ENCODE measurements around the gene MDP1.

The MDP1 gene

GRCh38 chr14:24260026-24260779 lies 44.3 kb upstream of the MDP1 start:
- FAIRE-seq (no peak), DNase-seq (ENCODE audit: insufficient read length, low spot score) (no peak)
- no peak for TF ChIP-seq POLR2A (IDR thresholded peaks at IDR 0.05; ENCODE audit: low read depth, low read length)
- no peak for TF ChIP-seq TAF1 (IDR thresholded peaks at IDR 0.05; ENCODE audit: low read depth, low read length)
- TF ChIP-seq PAX5 (IDR thresholded peaks at IDR 0.05; ENCODE audit: insufficient read depth, low read length, severe bottlenecking) = no peak
- no peak for TF ChIP-seq SPI1 (IDR thresholded peaks at IDR 0.05; ENCODE audit: low read depth, low read length)
- no peak for TF ChIP-seq POLR2AphosphoS5 (IDR thresholded peaks at IDR 0.05; ENCODE audit: low read depth, low read length)
- TF ChIP-seq POU2F2 (IDR thresholded peaks at IDR 0.05; ENCODE audit: low read depth, low read length) = no peak

- DNase-seq (ENCODE audit: insufficient read length, low spot score) (no peak), FAIRE-seq (no peak)
- TF ChIP-seq POLR2AphosphoS5 (IDR thresholded peaks at IDR 0.05; ENCODE audit: low read depth, low read length) (no peak), PAX5 (IDR thresholded peaks at IDR 0.05; ENCODE audit: insufficient read depth, low read length, severe bottlenecking) (no peak), TAF1 (IDR thresholded peaks at IDR 0.05; ENCODE audit: low read depth, low read length) (no peak)
Measured at GRCh38 chr14:24259282-24260025, 43.6 kb upstream of the MDP1 start.

DNA sequence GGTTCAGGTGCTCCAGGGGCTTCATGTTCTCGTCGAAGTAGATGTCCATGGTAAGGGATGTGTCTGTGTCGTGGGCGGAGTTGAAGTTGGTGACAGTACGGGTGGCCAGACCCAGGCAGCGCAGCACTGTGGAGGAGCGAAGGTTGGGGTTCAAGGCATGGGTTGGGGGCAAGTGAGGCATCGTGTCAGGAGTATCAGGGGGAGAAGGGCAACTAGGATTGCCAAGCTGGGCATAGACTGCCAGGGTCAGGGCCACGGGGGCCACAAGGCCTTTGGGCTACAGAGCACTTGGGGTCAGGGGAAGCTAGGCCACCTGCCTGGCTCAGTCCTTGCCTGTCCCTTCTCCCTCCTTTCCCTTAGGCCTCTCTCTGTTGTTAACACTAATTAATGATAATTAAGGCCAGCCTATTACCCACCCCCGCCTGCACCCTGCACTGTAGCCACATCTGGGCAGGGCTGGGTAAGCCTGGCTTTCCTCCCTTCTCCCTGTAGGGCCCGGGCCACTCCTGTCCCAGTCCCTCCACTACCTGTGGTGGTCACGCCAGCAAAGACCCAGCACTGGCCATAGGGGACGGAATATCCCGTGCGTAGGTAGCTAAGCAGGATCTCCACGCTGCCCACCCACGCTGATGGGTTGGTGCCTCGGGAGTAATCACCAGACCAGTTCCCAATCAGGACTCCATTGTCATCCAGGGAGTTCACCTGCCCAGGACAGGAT lies 42.8 kb upstream of the MDP1 start:
- TF ChIP-seq TAF1 (IDR thresholded peaks at IDR 0.05; ENCODE audit: low read depth, low read length) = no peak
- TF ChIP-seq PAX5 (IDR thresholded peaks at IDR 0.05; ENCODE audit: insufficient read depth, low read length, severe bottlenecking) = no peak
- no peak for TF ChIP-seq SPI1 (IDR thresholded peaks at IDR 0.05; ENCODE audit: low read depth, low read length)
- no peak for TF ChIP-seq POLR2AphosphoS5 (IDR thresholded peaks at IDR 0.05; ENCODE audit: low read depth, low read length)
- TF ChIP-seq POU2F2 (IDR thresholded peaks at IDR 0.05; ENCODE audit: low read depth, low read length) = no peak
- no peak for TF ChIP-seq POLR2A (IDR thresholded peaks at IDR 0.05; ENCODE audit: low read depth, low read length)
- FAIRE-seq = no peak
- no peak for DNase-seq (ENCODE audit: insufficient read length, low spot score)

DNA sequence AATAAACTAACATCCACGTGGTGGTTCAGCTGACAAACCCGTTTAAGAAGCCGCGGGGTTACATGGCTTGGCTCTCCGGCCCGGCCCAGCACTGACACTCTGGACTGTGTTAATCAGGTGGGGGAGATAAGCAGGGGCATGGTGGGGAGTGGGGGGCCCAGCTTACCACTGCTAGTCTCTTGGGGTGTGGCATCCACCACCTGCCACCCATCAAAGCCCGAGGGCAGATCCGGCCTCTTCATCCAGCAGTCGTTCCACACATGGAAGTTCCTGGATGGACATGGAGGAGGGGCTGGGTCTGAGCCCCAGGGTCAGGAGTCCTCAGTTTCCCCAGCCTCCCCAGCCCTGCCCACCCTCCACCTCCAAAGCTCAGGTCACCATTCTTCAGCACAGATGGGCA lies 42.3 kb upstream of the MDP1 start:
- FAIRE-seq = no peak

DNA sequence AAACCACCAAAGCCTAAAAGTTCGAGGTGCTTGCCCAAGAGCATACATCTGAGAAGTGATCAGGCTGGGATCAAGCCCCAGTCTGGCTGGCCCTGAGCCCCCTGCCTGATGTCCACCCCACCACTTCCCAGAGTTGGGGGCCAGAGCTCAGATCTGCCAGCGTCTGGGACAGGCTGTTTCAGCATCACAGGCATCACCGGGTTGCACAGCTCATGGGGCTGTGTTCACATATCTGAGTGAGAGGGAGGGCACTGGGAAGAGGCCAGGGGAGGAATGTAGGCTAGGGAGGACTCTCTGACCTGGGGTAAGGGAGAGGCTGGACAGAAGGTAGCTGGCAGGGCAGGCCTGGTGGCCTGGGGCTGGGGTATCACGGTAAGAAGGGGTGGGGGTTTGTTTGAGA lies 41.1 kb upstream of the MDP1 start:
- no peak for FAIRE-seq
- TF ChIP-seq POLR2AphosphoS5 (IDR thresholded peaks at IDR 0.05; ENCODE audit: low read depth, low read length) (no peak), TAF1 (IDR thresholded peaks at IDR 0.05; ENCODE audit: low read depth, low read length) (no peak), SPI1 (IDR thresholded peaks at IDR 0.05; ENCODE audit: low read depth, low read length) (no peak), POLR2A (IDR thresholded peaks at IDR 0.05; ENCODE audit: low read depth, low read length) (no peak), PAX5 (IDR thresholded peaks at IDR 0.05; ENCODE audit: insufficient read depth, low read length, severe bottlenecking) (no peak), POU2F2 (IDR thresholded peaks at IDR 0.05; ENCODE audit: low read depth, low read length) (no peak)
- DNase-seq (ENCODE audit: insufficient read length, low spot score) = no peak

More for the DNA sequence above, 42.3 kb upstream of the MDP1 start:
- DNase-seq (ENCODE audit: insufficient read length, low spot score) = no peak
- TF ChIP-seq POU2F2 (IDR thresholded peaks at IDR 0.05; ENCODE audit: low read depth, low read length) (no peak), TAF1 (IDR thresholded peaks at IDR 0.05; ENCODE audit: low read depth, low read length) (no peak), SPI1 (IDR thresholded peaks at IDR 0.05; ENCODE audit: low read depth, low read length) (no peak), POLR2AphosphoS5 (IDR thresholded peaks at IDR 0.05; ENCODE audit: low read depth, low read length) (no peak), PAX5 (IDR thresholded peaks at IDR 0.05; ENCODE audit: insufficient read depth, low read length, severe bottlenecking) (no peak), POLR2A (IDR thresholded peaks at IDR 0.05; ENCODE audit: low read depth, low read length) (no peak)

- TF ChIP-seq POLR2A (IDR thresholded peaks at IDR 0.05; ENCODE audit: low read depth, low read length) (no peak), POU2F2 (IDR thresholded peaks at IDR 0.05; ENCODE audit: low read depth, low read length) (no peak), PAX5 (IDR thresholded peaks at IDR 0.05; ENCODE audit: insufficient read depth, low read length, severe bottlenecking) (no peak), SPI1 (IDR thresholded peaks at IDR 0.05; ENCODE audit: low read depth, low read length) (no peak), TAF1 (IDR thresholded peaks at IDR 0.05; ENCODE audit: low read depth, low read length) (no peak), POLR2AphosphoS5 (IDR thresholded peaks at IDR 0.05; ENCODE audit: low read depth, low read length) (no peak)
- DNase-seq (ENCODE audit: insufficient read length, low spot score) (no peak), FAIRE-seq (no peak)
Measured at GRCh38 chr14:24255931-24256711, 40.3 kb upstream of the MDP1 start.

DNA sequence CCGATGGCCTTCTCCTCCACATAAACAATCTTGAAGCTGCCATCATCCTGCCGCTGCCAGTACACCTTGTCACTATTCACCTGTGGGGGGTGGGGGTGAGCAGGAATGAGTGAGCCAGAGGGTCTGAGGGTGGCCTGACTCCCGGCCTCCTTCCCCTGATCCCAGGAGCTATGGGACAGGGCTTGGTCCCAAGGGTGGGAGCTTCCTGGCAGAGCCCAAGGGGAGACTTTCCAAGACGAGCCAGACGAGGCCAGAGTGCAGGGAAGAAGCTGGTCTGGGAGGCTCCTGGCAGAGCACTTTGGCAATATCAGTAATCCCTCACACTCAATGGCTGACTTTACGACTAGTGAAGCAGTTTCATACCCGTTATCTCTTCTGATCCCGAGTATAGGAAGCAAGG lies 39.6 kb upstream of the MDP1 start:
- FAIRE-seq (no peak), DNase-seq (ENCODE audit: insufficient read length, low spot score) (no peak)
- no peak for TF ChIP-seq SPI1 (IDR thresholded peaks at IDR 0.05; ENCODE audit: low read depth, low read length)
- no peak for TF ChIP-seq POU2F2 (IDR thresholded peaks at IDR 0.05; ENCODE audit: low read depth, low read length)
- no peak for TF ChIP-seq TAF1 (IDR thresholded peaks at IDR 0.05; ENCODE audit: low read depth, low read length)
- no peak for TF ChIP-seq POLR2AphosphoS5 (IDR thresholded peaks at IDR 0.05; ENCODE audit: low read depth, low read length)
- no peak for TF ChIP-seq POLR2A (IDR thresholded peaks at IDR 0.05; ENCODE audit: low read depth, low read length)
- TF ChIP-seq PAX5 (IDR thresholded peaks at IDR 0.05; ENCODE audit: insufficient read depth, low read length, severe bottlenecking) = no peak

DNA sequence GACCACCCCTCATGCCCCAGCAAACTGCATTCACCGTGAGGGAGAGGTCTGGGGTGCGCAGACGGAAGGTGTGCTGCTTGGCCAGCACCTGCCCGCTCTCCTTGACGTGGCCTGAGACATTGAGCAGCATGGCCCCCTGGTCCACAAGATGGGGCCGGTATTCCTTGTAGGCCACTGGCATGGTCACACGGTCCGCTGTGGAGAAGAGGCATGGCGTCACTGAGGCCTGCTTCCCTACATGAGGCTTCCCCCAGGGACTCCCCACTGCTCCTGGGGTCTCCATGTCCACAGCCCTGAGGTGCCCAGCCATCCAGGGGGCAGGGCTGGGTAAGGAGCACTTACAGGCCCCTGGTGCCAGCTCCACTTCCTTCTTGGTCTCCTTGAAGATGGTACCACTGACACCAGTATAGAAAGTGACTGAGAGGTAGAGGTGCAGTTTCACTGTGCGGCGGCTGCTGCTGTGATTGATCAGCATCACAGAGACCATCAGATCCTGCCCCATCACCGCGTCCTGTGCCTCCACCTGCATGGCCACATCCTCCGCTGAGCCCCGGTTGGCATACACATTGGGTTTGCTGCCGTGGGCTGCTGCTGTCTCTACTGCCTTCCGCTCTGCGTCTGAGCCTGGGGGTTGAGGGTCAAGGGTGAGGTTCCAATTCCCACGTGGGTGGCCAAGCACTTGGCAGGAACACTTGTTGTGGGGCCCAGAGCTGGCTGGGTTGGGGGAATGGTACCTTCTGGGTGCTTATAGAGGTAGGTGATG lies 38.9 kb upstream of the MDP1 start:
- TF ChIP-seq SPI1 (IDR thresholded peaks at IDR 0.05; ENCODE audit: low read depth, low read length) (no peak), POLR2A (IDR thresholded peaks at IDR 0.05; ENCODE audit: low read depth, low read length) (no peak), POLR2AphosphoS5 (IDR thresholded peaks at IDR 0.05; ENCODE audit: low read depth, low read length) (no peak), TAF1 (IDR thresholded peaks at IDR 0.05; ENCODE audit: low read depth, low read length) (no peak)
- FAIRE-seq (no peak), DNase-seq (ENCODE audit: insufficient read length, low spot score) (no peak)
